WTC11 (cell line): Measurements from ENCODE around the gene CTNNA3.

Experiments used
- CREB1 ChIP-seq: sonication (generic); formaldehyde crosslinking; IDR thresholded peaks from 2 replicates; pipeline ENCODE4 v1.8.0; 2023; ENCODE audit warnings: mild to moderate bottlenecking, missing genetic modification reagents
- CTCF ChIP-seq: fragments of 200-600 bp; IDR thresholded peaks from 2 replicates; pipeline ENCODE4 v1.8.0; 2022; ENCODE audit warnings: antibody characterized with exemption
- FOXP4 ChIP-seq: sonication (generic); formaldehyde crosslinking; IDR thresholded peaks from 2 replicates; pipeline ENCODE4 v1.8.0; 2022; ENCODE audit warnings: mild to moderate bottlenecking, missing genetic modification reagents
- IRF1 ChIP-seq: sonication (generic); formaldehyde crosslinking; IDR thresholded peaks from 2 replicates; pipeline ENCODE4 v1.8.0; 2023; ENCODE audit warnings: missing genetic modification reagents
- PREB ChIP-seq: sonication (generic); formaldehyde crosslinking; IDR thresholded peaks from 2 replicates; pipeline ENCODE4 v1.8.1; 2022; ENCODE audit warnings: mild to moderate bottlenecking, missing genetic modification reagents, moderate library complexity, borderline replicate concordance
- SP1 ChIP-seq: sonication (generic); formaldehyde crosslinking; conservative IDR thresholded peaks from 2 replicates; pipeline ENCODE4 v1.8.1; 2022; ENCODE audit warnings: missing genetic modification reagents

DNA sequence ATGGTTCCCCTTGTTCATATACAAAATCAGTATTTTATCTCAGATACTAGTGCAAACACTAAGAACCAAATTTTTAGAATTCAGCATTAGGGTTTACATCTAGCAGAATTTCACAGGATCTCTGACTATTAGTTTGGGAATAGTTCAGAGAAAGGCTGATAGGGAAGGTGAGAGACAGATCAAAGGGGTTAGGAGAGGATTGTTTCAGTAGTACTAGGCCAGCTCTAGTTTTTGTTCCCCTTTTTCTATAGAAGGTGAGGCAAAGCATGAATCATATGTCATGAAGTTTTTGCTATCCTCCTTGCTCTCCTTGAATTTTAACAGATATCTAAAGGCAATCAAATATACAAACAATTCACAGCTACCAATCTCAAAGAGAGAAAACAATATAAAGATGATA is 26.1 kb upstream of the CTNNA3 start:
- TF ChIP-seq CTCF (no peak), IRF1 (CRISPR knock-in tag) (no peak), CREB1 (CRISPR knock-in tag) (no peak), PREB (CRISPR knock-in tag) (no peak), SP1 (CRISPR knock-in tag) (no peak), FOXP4 (CRISPR knock-in tag) (no peak)
